Osteoblast (primary cell): Measurements from ENCODE around the gene KHDC1L. TPM values are rescaled to one million over a fixed set of nuclear protein-coding genes. Genes with fewer than 3 reads are reported as not detected.
"Not testable (repeated sequence)": the region's sequence is repeated elsewhere in the genome, so short reads cannot be mapped to it uniquely, and the experiment has no call there.

Experiments used
- DNase-seq: peaks from one replicate; pipeline ENCODE4 v3.0.0; 2011; ENCODE audit warnings: low spot score, mixed read lengths; ENCODE audit not compliant: insufficient read length; ENCODE audit errors: missing footprints
- H2AFZ ChIP-seq: 2 replicates; pipeline ENCODE4 v1.6.0; 2011; ENCODE audit warnings: mild to moderate bottlenecking, low read length
- H3K27ac ChIP-seq: 2 replicates; pipeline ENCODE4 v1.5.1; 2011; ENCODE audit warnings: mild to moderate bottlenecking, low read depth, low read length, moderate library complexity
- H3K27me3 ChIP-seq: 2 replicates; pipeline ENCODE4 v1.6.0; 2012; ENCODE audit warnings: mild to moderate bottlenecking, control low read depth, inconsistent platforms, low read length, moderate library complexity; ENCODE audit not compliant: insufficient read depth
- H3K36me3 ChIP-seq: 2 replicates; pipeline ENCODE4 v1.5.1; 2011; ENCODE audit warnings: mild to moderate bottlenecking, low read length, control low read depth, moderate library complexity; ENCODE audit not compliant: insufficient read depth
- H3K4me1 ChIP-seq: 2 replicates; pipeline ENCODE4 v1.5.1; 2011; ENCODE audit warnings: mild to moderate bottlenecking, low read length, control low read depth, moderate library complexity; ENCODE audit not compliant: insufficient read depth
- H3K4me2 ChIP-seq: 2 replicates; pipeline ENCODE4 v1.6.0; 2011; ENCODE audit warnings: mild to moderate bottlenecking, low read length; ENCODE audit not compliant: insufficient read depth
- H3K4me3 ChIP-seq: fragments of 200-600 bp; sonication (generic); 3 replicates; pipeline ENCODE4 v1.5.1; 2012; ENCODE audit warnings: mild to moderate bottlenecking, low read length, inconsistent platforms; ENCODE audit not compliant: insufficient read depth
- H3K79me2 ChIP-seq: 2 replicates; pipeline ENCODE4 v1.6.0; 2012; ENCODE audit warnings: mild to moderate bottlenecking, low read length, control low read depth, inconsistent platforms; ENCODE audit not compliant: insufficient read depth
- H3K9me3 ChIP-seq: 2 replicates; pipeline ENCODE4 v1.5.1; 2011; ENCODE audit warnings: low read depth, low read length, control low read depth
- H4K20me1 ChIP-seq: 2 replicates; pipeline ENCODE4 v1.6.0; 2012; ENCODE audit warnings: mild to moderate bottlenecking, low read length, control low read depth; ENCODE audit not compliant: insufficient read depth
- CTCF ChIP-seq: IDR thresholded peaks from 2 replicates; pipeline ENCODE4 v1.5.1; 2011; ENCODE audit warnings: mild to moderate bottlenecking, low read depth, low read length, moderate library complexity; ENCODE audit errors: extremely low read depth
- total RNA-seq: library from RNA; depleted of rRNA; stranded (reverse); fragments of >200 nt; gene quantifications from 2 replicates; pipeline ENCODE4 v1.2.3, GENCODE V29; 2012

Gene KHDC1L
- total RNA-seq, 1 donor: 0.72 TPM

GRCh38 chr6:73236144-73236750 is 11.0 kb upstream of the KHDC1L start:
- Histone ChIP-seq H3K79me2 (no peaks in the 10 kb centered on the region), H3K4me2 (peak overlapping the region; percentile 33), H3K36me3 (no peaks in the 10 kb centered on the region), H3K4me3 (no peak overlapping the region), H2AFZ (no peak overlapping the region), H3K9me3 (no peaks in the 10 kb centered on the region), H3K27ac (peak overlapping the region; percentile 58), H3K27me3 (no peaks in the 10 kb centered on the region), H3K4me1 (peaks cover 20% of the 10 kb centered on the region), H4K20me1 (no peaks in the 10 kb centered on the region)
- DNase-seq: peak; percentile 23
- TF ChIP-seq CTCF: no peak

- Histone ChIP-seq H2AFZ (no peak overlapping the region), H4K20me1 (no peaks in the 10 kb centered on the region), H3K4me1 (peaks cover 20% of the 10 kb centered on the region), H3K27ac (peak overlapping the region; percentile 74), H3K9me3 (no peaks in the 10 kb centered on the region), H3K4me2 (peak overlapping the region; percentile 15), H3K4me3 (no peak overlapping the region), H3K27me3 (no peaks in the 10 kb centered on the region), H3K79me2 (no peaks in the 10 kb centered on the region), H3K36me3 (no peaks in the 10 kb centered on the region)
- no peak for DNase-seq
- TF ChIP-seq CTCF: no peak
Observed at GRCh38 chr6:73234733-73235132, 9.4 kb upstream of the KHDC1L start.

GRCh38 chr6:73233971-73234370 is 8.7 kb upstream of the KHDC1L start:
- not testable (repeated sequence) for H3K36me3 ChIP-seq, H3K27me3 ChIP-seq, H4K20me1 ChIP-seq, H2AFZ ChIP-seq, H3K79me2 ChIP-seq, H3K4me3 ChIP-seq, H3K9me3 ChIP-seq, DNase-seq
- Histone ChIP-seq H3K27ac (peak overlapping the region; percentile 74), H3K4me2 (peak overlapping the region; percentile 38), H3K4me1 (peaks cover 20% of the 10 kb centered on the region)

- TF ChIP-seq CTCF: no peak
- no peaks in the 10 kb centered on the region for H3K79me2 ChIP-seq
- no peaks in the 10 kb centered on the region for H4K20me1 ChIP-seq
- no peaks in the 10 kb centered on the region for H3K36me3 ChIP-seq
- no peak for DNase-seq
- no peak overlapping the region for H2AFZ ChIP-seq
- peaks cover 20% of the 10 kb centered on the region for H3K4me1 ChIP-seq
- H3K4me2 ChIP-seq: no peak overlapping the region
- H3K27me3 ChIP-seq: no peaks in the 10 kb centered on the region
- H3K4me3 ChIP-seq: no peak overlapping the region
- no peaks in the 10 kb centered on the region for H3K9me3 ChIP-seq
- H3K27ac ChIP-seq: no peak overlapping the region
Observed at GRCh38 chr6:73233048-73233447, 7.8 kb upstream of the KHDC1L start.
